Measurements from ENCODE around the gene LRRC63. TPM values are rescaled to one million over a fixed set of nuclear protein-coding genes. Genes with fewer than 3 reads are reported as not detected.
"Not testable (repeated sequence)": the region's sequence is repeated elsewhere in the genome, so short reads cannot be mapped to it uniquely, and the experiment has no call there.

The LRRC63 gene
- polyA plus RNA-seq, 3 donors, result 0.14 to 0.28 (median 0.16) TPM

- DNase-seq, result no peak
Measured at GRCh38 chr13:46181377-46181839, 30.3 kb upstream of the LRRC63 start.

GRCh38 chr13:46181840-46182490 is 29.8 kb upstream of the LRRC63 start, which contains the start of gene LCP1:
Gene LCP1 (minus strand): TSS chr13:46182177. CDS start chr13:46159662, 22,515 bp downstream.
- no peak for DNase-seq

GRCh38 chr13:46182491-46182877 is 29.2 kb upstream of the LRRC63 start:
- no peak for DNase-seq

GRCh38 chr13:46183018-46183946 is 28.4 kb upstream of the LRRC63 start:
- no peak for DNase-seq

GRCh38 chr13:46184277-46184699 is 27.4 kb upstream of the LRRC63 start:
- DNase-seq, result no peak

- DNase-seq, result no peak
Measured at GRCh38 chr13:46185634-46186033, 26.1 kb upstream of the LRRC63 start.

GRCh38 chr13:46192412-46192811 is 19.3 kb upstream of the LRRC63 start:
- DNase-seq, result no peak

GRCh38 chr13:46195016-46195415 is 16.7 kb upstream of the LRRC63 start:
- DNase-seq, result no peak

- no peak for DNase-seq
Measured at GRCh38 chr13:46197299-46198048, 14.3 kb upstream of the LRRC63 start.

GRCh38 chr13:46198696-46199193 is 13.0 kb upstream of the LRRC63 start:
- DNase-seq, result no peak

- DNase-seq, result no peak
Measured at GRCh38 chr13:46202188-46202795, 9.4 kb upstream of the LRRC63 start.

GRCh38 chr13:46202966-46203365 is 8.8 kb upstream of the LRRC63 start:
- no peak for DNase-seq

GRCh38 chr13:46206143-46206542 is 5.6 kb upstream of the LRRC63 start:
- DNase-seq, result no peak

- DNase-seq, result no peak
Measured at GRCh38 chr13:46207828-46208227, 3.9 kb upstream of the LRRC63 start.

GRCh38 chr13:46210362-46211083 is 1.2 kb upstream of the LRRC63 start:
- DNase-seq, result no peak

- no peak for DNase-seq
Measured at GRCh38 chr13:46211116-46211482, 629 bp upstream of the LRRC63 start.

- DNase-seq, result no peak
Measured at GRCh38 chr13:46213242-46213641, 1.5 kb downstream of the LRRC63 start.

- DNase-seq, result not testable (repeated sequence)
Measured at GRCh38 chr13:46214741-46215140, 3.0 kb downstream of the LRRC63 start.

GRCh38 chr13:46220234-46220633 is 8.5 kb downstream of the LRRC63 start:
- DNase-seq, result not testable (repeated sequence)

GRCh38 chr13:46229251-46229650 is 17.5 kb downstream of the LRRC63 start:
- DNase-seq, result no peak

- DNase-seq, result no peak
Measured at GRCh38 chr13:46232281-46232680, 20.6 kb downstream of the LRRC63 start.
